ENCODE measurements around the gene GDF2.

- no peak for TF ChIP-seq POLR2A (IDR thresholded peaks at IDR 0.05)
- no peak for TF ChIP-seq CTCF (IDR thresholded peaks at IDR 0.05)
Observed at GRCh38 chr10:47357131-47357582, 34.9 kb downstream of the GDF2 start.

Measured in uterus (tissue), 2 donors.